B cell (primary cell): ENCODE data around the gene MROH8. TPM values are rescaled to one million over a fixed set of nuclear protein-coding genes. Genes with fewer than 3 reads are reported as not detected.

Source experiments
- ATAC-seq: fragments of 200-7000 bp; cut with Tn5 transposase; one replicate; pipeline ENCODE4 v1.10.0; 2021; ENCODE audit warnings: low read depth, mild to moderate bottlenecking, moderate number of reproducible peaks, moderate library complexity
- CTCF ChIA-PET: fragments of 350-600 bp; sonication (Branson Sonifier 250); formaldehyde crosslinking; loops from one replicate; lab custom pipeline; 2021; ENCODE audit warnings: antibody characterized with exemption, inconsistent platforms; lab: Charles Lee
- POLR2A ChIA-PET: fragments of 350-600 bp; sonication (Branson Sonifier 250); formaldehyde crosslinking; loops from one replicate; lab custom pipeline; 2021; ENCODE audit warnings: antibody characterized with exemption; lab: Charles Lee
- DNase-seq: peaks from one replicate; pipeline ENCODE4 v3.0.0; 2013
- H2AFZ ChIP-seq: 2 replicates; pipeline ENCODE4 v1.6.1; 2012; ENCODE audit warnings: mild to moderate bottlenecking, low read depth, low read length; ENCODE audit not compliant: insufficient read depth, poor library complexity, severe bottlenecking
- H3K27ac ChIP-seq, 2 donors: 1 replicate in 1 of 2; 2 replicates in 1 of 2; pipeline ENCODE4 v1.5.1; 2012 to 2013; ENCODE audit warnings: low read length in 2 of 2, mild to moderate bottlenecking in 2 of 2, moderate library complexity in 1 of 2
- H3K27me3 ChIP-seq, 4 experiments: fragments of 200-600 bp in 1 of 4; sonication (generic) in 1 of 4; replicated peaks in 1 of 4; 1 replicate in 2 of 4; 2 replicates in 2 of 4; pipeline versions ENCODE4 v1.6.1 to v1.7.0; 2013 to 2016; ENCODE audit warnings: low read length in 3 of 4, mild to moderate bottlenecking in 2 of 4, mixed read lengths in 1 of 4, moderate library complexity in 1 of 4; ENCODE audit not compliant: insufficient read depth in 4 of 4, control insufficient read depth in 3 of 4; ENCODE audit errors: control extremely low read depth in 1 of 4
- H3K36me3 ChIP-seq, 2 experiments: replicated peaks in 1 of 2; 1 replicate in 1 of 2; 2 replicates in 1 of 2; pipeline versions ENCODE4 v1.6.1 to v1.7.1; 2013; ENCODE audit warnings: low read length in 1 of 2; ENCODE audit not compliant: insufficient read depth in 2 of 2, control insufficient read depth in 1 of 2; ENCODE audit errors: control extremely low read depth in 1 of 2, extremely low read depth in 1 of 2
- H3K4me1 ChIP-seq, 2 donors: fragments of 200-600 bp in 1 of 2; sonication (generic) in 1 of 2; 1 replicate in 1 of 2; 2 replicates in 1 of 2; pipeline versions ENCODE4 v1.5.1 to v1.6.1; 2013 to 2017; ENCODE audit warnings: low read length in 2 of 2; ENCODE audit not compliant: control insufficient read depth in 2 of 2, insufficient read depth in 2 of 2
- H3K4me2 ChIP-seq: replicated peaks from 2 replicates; pipeline ENCODE3; 2012; ENCODE audit warnings: mild to moderate bottlenecking, low read depth, low read length; ENCODE audit not compliant: poor library complexity, severe bottlenecking
- H3K4me3 ChIP-seq, 5 experiments: fragments of 200-600 bp in 1 of 5; sonication (generic) in 1 of 5; 1 replicate in 3 of 5; 2 replicates in 2 of 5; pipeline versions ENCODE4 v1.5.1 to v1.7.0; 2011 to 2016; ENCODE audit warnings: low read length in 4 of 5, mild to moderate bottlenecking in 4 of 5, low read depth in 2 of 5, control low read depth in 1 of 5, moderate library complexity in 1 of 5; ENCODE audit not compliant: insufficient read depth in 1 of 5; ENCODE audit errors: control extremely low read depth in 1 of 5, extremely low read depth in 1 of 5
- H3K79me2 ChIP-seq: fragments of 200-600 bp; sonication (generic); one replicate; pipeline ENCODE4 v1.6.0; 2016; ENCODE audit warnings: low read length; ENCODE audit not compliant: control insufficient read depth, insufficient read depth
- H3K9ac ChIP-seq: fragments of 200-600 bp; sonication (generic); 2 replicates; pipeline ENCODE4 v1.6.1; 2017; ENCODE audit warnings: mild to moderate bottlenecking, low read length, moderate library complexity
- H3K9me3 ChIP-seq, 3 donors: one replicate each; pipeline versions ENCODE4 v1.6.1 to v1.7.1; 2013; ENCODE audit warnings: low read length in 2 of 3; ENCODE audit not compliant: control insufficient read depth in 2 of 3, insufficient read depth in 1 of 3; ENCODE audit errors: control extremely low read depth in 1 of 3
- H4K20me1 ChIP-seq: 2 replicates; pipeline ENCODE4 v1.6.0; 2012; ENCODE audit warnings: mild to moderate bottlenecking, low read length; ENCODE audit not compliant: insufficient read depth, control insufficient read depth, poor library complexity, severe bottlenecking
- H3K27ac Mint-ChIP-seq: one replicate; pipeline ENCODE4 v1.8.0; 2021; ENCODE audit warnings: mixed read lengths
- H3K27me3 Mint-ChIP-seq: one replicate; pipeline ENCODE4 v1.8.0; 2021; ENCODE audit warnings: mixed read lengths
- H3K4me1 Mint-ChIP-seq: one replicate; pipeline ENCODE4 v1.8.0; 2021; ENCODE audit warnings: mixed read lengths
- H3K4me3 Mint-ChIP-seq: one replicate; pipeline ENCODE4 v1.8.0; 2021; ENCODE audit warnings: mixed read lengths
- H3K9me3 Mint-ChIP-seq: one replicate; pipeline ENCODE4 v1.8.0; 2022; ENCODE audit warnings: mixed read lengths; ENCODE audit not compliant: insufficient read depth
- CTCF ChIP-seq: fragments of 200-600 bp; IDR thresholded peaks from one replicate; pipeline ENCODE4 v1.8.0; 2022; ENCODE audit warnings: antibody characterized with exemption, mild to moderate bottlenecking
- EZH2 ChIP-seq: IDR thresholded peaks from 2 replicates; pipeline ENCODE4 v1.6.1; 2012; ENCODE audit warnings: borderline replicate concordance, low read depth, mild to moderate bottlenecking, moderate library complexity, low read length; ENCODE audit not compliant: insufficient read depth, poor library complexity, severe bottlenecking
- WGBS: methylation state at CpG from one replicate; pipeline ENCODE4 v1.1.5; 2013; ENCODE audit warnings: missing lambda C conversion rate; ENCODE audit not compliant: insufficient coverage; 5-methylcytosine and 5-hydroxymethylcytosine counted together
- intact Hi-C: fragments of 100-400 bp; cut with micrococcal nuclease; formaldehyde crosslinking; loops from one replicate; pipeline ENCODE4 v1.10.0; 2022
- polyA plus RNA-seq: library from polyadenylated mRNA; depleted of rRNA; stranded (reverse); fragments of >200 nt; gene quantifications from 2 replicates; pipeline ENCODE4 v1.2.3, GENCODE V29; 2012
- total RNA-seq, 2 donors: library from RNA; stranded (reverse); fragments of 120-200 nt in 1 of 2; gene quantifications; 1 replicate in 1 of 2; 2 replicates in 1 of 2; pipeline versions ENCODE4 v1.2.3 to v1.2.4, GENCODE V29; 2013 to 2022

Gene MROH8
- total and polyA plus RNA-seq, 2 donors (not counting 1 experiment from before 2014, with no cell fraction given): 3.8 to 4.6 TPM

DNA sequence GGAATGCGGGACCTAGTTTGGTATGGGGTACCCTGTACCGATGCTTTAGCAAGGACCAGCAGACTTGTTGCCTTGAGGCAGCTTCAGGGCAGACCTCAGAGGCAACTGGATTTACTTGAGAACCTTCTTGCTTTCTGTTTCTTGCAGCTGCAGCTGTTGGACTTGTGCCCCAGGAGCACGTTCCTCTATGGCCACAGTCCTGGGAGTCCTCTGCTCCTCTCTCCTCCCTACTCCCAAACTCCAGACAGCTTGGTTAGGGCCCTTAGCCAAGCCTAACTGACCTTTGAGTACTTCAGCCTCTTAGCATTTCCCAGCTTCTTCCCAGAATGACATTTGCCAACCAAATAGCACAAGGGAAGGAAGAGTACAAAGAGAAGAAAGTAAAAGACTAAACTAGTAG is 47.5 kb upstream of the MROH8 start:
- ATAC-seq: no peak
- Histone ChIP-seq H3K27me3 (no peaks in the 10 kb centered on the region), H4K20me1 (no peaks in the 10 kb centered on the region), H3K79me2 (no peaks in the 10 kb centered on the region), H3K4me1 (peaks cover 5% of the 10 kb centered on the region in 2 donors), H3K4me2 (no peak overlapping the region), H3K27ac (no peak overlapping the region), H3K9ac (no peak overlapping the region), H2AFZ (no peak overlapping the region), H3K36me3 (peaks cover 2 to 89% of the 10 kb centered on the region in 2 experiments), H3K4me3 (no peak overlapping the region), H3K9me3 (no peaks in the 10 kb centered on the region)
- H3K4me1 Mint-ChIP-seq: peaks cover 6% of the 10 kb centered on the region
- WGBS: 100% methylated on average over 3 of the region's 3 CpGs
- TF ChIP-seq EZH2: no peak
- no peak for TF ChIP-seq CTCF
- intact Hi-C loops: no loop called here
- H3K4me3 Mint-ChIP-seq: no peak overlapping the region
- POLR2A ChIA-PET: no interaction called here
- H3K9me3 Mint-ChIP-seq: no peaks in the 10 kb centered on the region
- CTCF ChIA-PET: interaction anchor here (0.6 to 1.4 kb wide), 2 partner anchors 304 to 307 kb away, joined by 3 read pairs; no protein-coding TSS in a partner anchor
- H3K27ac Mint-ChIP-seq: no peak overlapping the region
- H3K27me3 Mint-ChIP-seq: no peaks in the 10 kb centered on the region
- no peak for DNase-seq

DNA sequence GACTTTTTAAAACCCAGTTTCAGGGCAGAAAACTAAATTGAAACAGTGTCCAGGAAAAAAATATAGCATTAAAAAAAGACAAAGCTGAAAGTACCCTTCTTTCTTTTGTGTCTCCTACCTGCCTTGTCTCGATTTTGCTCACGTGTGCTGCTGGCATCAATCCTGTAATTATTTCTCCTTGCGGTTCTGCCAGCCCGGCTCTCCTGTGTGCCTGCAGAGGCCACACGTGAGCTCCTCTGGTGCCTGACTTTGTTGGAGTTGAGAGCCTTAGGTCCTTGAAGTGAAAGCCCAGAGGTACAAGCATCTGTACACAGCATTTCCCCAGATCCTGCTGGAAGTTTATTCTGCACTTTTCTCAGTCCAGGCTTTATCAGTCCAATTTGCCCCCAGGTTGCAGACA is 45.8 kb upstream of the MROH8 start:
- POLR2A ChIA-PET: no interaction called here
- H3K9me3 Mint-ChIP-seq: no peaks in the 10 kb centered on the region
- CTCF ChIA-PET: interaction anchor here (1.1 to 3.9 kb wide), 2 partner anchors 29 to 310 kb away, joined by 3 to 15 read pairs; no protein-coding TSS in a partner anchor
- H3K4me3 ChIP-seq: no peak overlapping the region
- H3K4me3 Mint-ChIP-seq: no peak overlapping the region
- TF ChIP-seq CTCF (no peak), EZH2 (no peak)
- H3K9me3 ChIP-seq: no peaks in the 10 kb centered on the region
- intact Hi-C loops: no loop called here
- peaks cover 6 to 80% of the 10 kb centered on the region in 2 experiments for H3K36me3 ChIP-seq
- no peaks in the 10 kb centered on the region for H3K79me2 ChIP-seq
- no peak for ATAC-seq
- peaks cover 6% of the 10 kb centered on the region for H3K4me1 Mint-ChIP-seq
- DNase-seq: no peak
- no peak overlapping the region for H3K27ac ChIP-seq
- no peak overlapping the region for H3K4me2 ChIP-seq
- H2AFZ ChIP-seq: no peak overlapping the region
- 92% methylated on average over 2 of the region's 5 CpGs for WGBS
- H4K20me1 ChIP-seq: no peaks in the 10 kb centered on the region
- no peaks in the 10 kb centered on the region for H3K27me3 Mint-ChIP-seq
- no peaks in the 10 kb centered on the region for H3K27me3 ChIP-seq
- peaks cover 5% of the 10 kb centered on the region in 2 donors for H3K4me1 ChIP-seq
- H3K9ac ChIP-seq: no peak overlapping the region
- no peak overlapping the region for H3K27ac Mint-ChIP-seq
